ENCODE results near the gene PARD3B.
"Not testable (repeated sequence)": the region's sequence is repeated elsewhere in the genome, so short reads cannot be mapped to it uniquely, and the experiment has no call there.

The PARD3B gene

GRCh38 chr2:205216580-205216979 lies 671.3 kb downstream of the PARD3B start:
- DNase-seq (ENCODE audit: low read depth), result no peak
- TF ChIP-seq CTCF (IDR thresholded peaks at IDR 0.05; ENCODE audit: low read length, missing control alignments), result no peak

GRCh38 chr2:205217004-205217403 lies 671.7 kb downstream of the PARD3B start:
- no peak for DNase-seq (ENCODE audit: low read depth)
- no peak for TF ChIP-seq CTCF (IDR thresholded peaks at IDR 0.05; ENCODE audit: low read length, missing control alignments)
- no peak overlapping the region for H3K4me3 ChIP-seq (replicated peaks; ENCODE audit: low read depth, low read length)

More at GRCh38 chr2:205216580-205216979, 671.3 kb downstream of the PARD3B start:
- H3K4me3 ChIP-seq (replicated peaks; ENCODE audit: low read depth, low read length), result no peak overlapping the region

DNA sequence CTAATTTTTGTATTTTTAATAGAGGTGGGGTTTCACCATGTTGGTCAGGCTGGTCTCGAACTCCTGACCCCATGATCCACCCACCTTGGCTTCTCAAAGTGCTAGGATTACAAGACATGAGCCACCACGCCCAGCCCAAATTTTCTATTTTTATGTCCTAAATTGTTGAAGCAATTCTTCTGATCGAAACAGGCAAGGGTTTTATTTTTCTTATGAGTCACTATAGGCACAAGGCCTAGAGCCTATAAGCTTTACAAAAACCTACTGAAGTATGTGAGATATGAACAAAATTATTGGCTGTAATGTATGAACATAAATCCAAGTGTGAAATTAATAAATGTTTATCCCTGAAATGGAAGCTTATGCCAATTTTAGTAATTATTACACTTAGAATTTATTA lies 672.8 kb downstream of the PARD3B start:
- peak; percentile 18 for DNase-seq (ENCODE audit: low read depth)
- H3K4me3 ChIP-seq (replicated peaks; ENCODE audit: low read depth, low read length), result no peak overlapping the region
- TF ChIP-seq CTCF (IDR thresholded peaks at IDR 0.05; ENCODE audit: low read length, missing control alignments), result no peak

GRCh38 chr2:205218816-205219215 lies 673.5 kb downstream of the PARD3B start:
- DNase-seq (ENCODE audit: low read depth); H3K4me3 ChIP-seq (replicated peaks; ENCODE audit: low read depth, low read length): not testable (repeated sequence)

- no peak for DNase-seq (ENCODE audit: low read depth)
- no peak for TF ChIP-seq CTCF (IDR thresholded peaks at IDR 0.05; ENCODE audit: low read length, missing control alignments)
- no peak overlapping the region for H3K4me3 ChIP-seq (replicated peaks; ENCODE audit: low read depth, low read length)
These were observed 675.3 kb downstream of the PARD3B start for GRCh38 chr2:205220559-205220958.

DNA sequence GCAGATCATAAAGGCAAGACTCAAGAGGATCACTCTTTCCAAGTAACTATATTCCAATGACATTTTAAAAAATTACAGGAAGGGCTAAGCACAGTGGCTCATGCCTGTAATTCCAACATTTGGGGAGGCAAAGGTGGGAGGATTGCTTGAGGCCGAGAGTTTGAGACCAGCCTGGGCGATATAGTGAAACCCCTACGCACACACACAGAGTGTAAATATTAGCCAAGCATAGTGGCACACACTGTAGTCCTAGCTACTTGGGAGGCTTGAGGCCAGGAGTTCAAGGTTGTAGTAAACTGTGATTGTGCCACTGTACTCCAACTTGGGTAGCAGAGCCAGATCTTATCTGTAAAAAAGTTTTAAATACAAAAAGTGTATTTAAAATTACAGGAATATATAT lies 686.8 kb downstream of the PARD3B start:
- no peak overlapping the region for H3K4me3 ChIP-seq (replicated peaks; ENCODE audit: low read depth, low read length)
- no peak for DNase-seq (ENCODE audit: low read depth)
- TF ChIP-seq CTCF (IDR thresholded peaks at IDR 0.05; ENCODE audit: low read length, missing control alignments), result no peak

DNA sequence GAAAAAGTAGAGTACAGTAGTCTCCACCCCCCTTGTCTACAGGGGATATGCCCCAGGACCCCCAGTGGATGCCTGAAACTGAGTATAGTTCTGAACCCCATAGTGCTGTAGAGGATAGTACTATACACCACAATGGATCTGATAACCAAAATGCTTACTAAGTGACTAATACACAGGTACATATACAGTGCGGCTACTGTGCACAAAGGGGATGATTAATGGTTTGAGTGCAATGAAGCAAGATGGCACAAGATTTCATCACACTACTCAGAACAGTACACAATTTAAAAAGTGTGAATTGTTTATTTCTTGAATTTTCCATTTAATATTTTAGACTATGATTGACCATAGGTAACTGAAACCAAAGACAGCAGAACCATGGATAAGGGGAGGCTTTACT lies 690.2 kb downstream of the PARD3B start:
- DNase-seq (ENCODE audit: low read depth), result peak; percentile 10
- no peak for TF ChIP-seq CTCF (IDR thresholded peaks at IDR 0.05; ENCODE audit: low read length, missing control alignments)
- no peak overlapping the region for H3K4me3 ChIP-seq (replicated peaks; ENCODE audit: low read depth, low read length)

- no peak for TF ChIP-seq CTCF (IDR thresholded peaks at IDR 0.05; ENCODE audit: low read length, missing control alignments)
- no peak for DNase-seq (ENCODE audit: low read depth)
- H3K4me3 ChIP-seq (replicated peaks; ENCODE audit: low read depth, low read length), result no peak overlapping the region
These were observed 692.2 kb downstream of the PARD3B start for GRCh38 chr2:205237524-205237923.

All from fibroblast of pulmonary artery (primary cell).